DMS53 treated with DMSO at 0.1 percent for 48 hours (cell line): ENCODE data around the gene EZH1.

Experiments
- DNase-seq: peaks from one replicate; lab custom pipeline; 2025; ENCODE audit not compliant: unreplicated experiment; lab: John Stamatoyannopoulos, UW

Gene EZH1

DNA sequence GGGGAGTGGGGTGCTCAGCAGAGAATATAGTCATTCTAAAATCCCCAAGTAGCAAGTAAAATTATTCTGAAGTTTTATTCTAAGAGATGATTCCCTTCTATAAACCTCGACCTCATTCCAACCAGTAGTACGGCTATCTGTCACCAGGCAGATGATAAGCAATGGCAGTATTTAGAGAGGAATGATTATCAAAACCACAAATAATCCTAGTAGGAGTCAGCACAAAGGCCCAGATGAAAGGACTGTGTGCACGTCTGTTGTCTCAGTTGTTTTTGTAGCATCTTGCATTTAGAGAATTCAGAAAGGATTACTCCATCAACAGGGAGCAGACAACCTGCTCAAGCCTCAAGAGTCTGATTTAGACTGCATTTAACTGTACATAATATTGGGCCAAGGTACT, 21.2 kb downstream of the EZH1 start:
- no peak for DNase-seq

DNA sequence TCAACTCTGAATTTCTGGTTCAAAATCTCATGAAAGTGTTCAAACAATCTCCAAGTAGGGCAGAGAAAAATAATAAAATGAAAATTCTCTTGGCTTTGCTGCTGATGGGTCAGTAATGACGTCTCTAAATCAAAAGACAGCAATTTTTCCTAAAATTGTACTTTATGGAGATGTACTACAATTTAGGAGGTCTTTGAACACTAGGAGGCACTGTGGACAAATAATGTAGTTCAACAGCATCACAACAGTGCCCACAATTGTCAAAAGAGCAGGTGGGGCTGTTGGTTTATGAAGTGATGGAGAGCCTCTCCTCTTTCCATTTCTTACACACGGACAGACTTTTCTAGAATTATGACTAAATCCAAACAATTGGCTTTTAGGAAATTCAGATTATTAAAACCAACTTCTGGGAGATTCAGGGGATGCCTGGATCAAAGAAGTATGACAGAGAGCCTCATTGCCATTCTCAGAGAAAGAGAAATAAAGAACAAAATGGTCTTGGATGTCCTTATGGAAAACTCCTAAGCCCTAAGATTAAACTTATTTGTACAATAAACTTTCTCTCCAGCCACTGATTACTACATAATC, 23.8 kb downstream of the EZH1 start:
- DNase-seq: peak; percentile 74

DNA sequence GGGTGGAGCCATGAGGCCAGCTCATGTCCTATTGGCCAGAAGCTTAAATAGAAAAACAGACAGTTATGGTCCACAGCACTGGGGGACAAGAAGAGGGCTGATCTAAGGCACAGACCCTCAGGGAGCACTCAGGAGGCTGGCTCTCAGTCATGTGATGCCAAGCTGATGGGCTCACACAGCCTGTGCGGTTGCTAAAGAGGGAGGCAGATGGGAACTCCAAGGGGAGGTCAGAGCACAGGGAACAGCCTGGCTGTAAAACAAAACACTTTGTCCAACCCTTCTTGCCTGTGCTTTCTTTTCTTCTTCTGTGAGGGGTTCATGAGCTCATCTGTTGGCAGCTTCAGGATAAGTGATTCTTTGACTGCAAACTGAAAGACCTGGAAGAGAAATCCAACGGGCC, 35.3 kb downstream of the EZH1 start:
- no peak for DNase-seq

DNA sequence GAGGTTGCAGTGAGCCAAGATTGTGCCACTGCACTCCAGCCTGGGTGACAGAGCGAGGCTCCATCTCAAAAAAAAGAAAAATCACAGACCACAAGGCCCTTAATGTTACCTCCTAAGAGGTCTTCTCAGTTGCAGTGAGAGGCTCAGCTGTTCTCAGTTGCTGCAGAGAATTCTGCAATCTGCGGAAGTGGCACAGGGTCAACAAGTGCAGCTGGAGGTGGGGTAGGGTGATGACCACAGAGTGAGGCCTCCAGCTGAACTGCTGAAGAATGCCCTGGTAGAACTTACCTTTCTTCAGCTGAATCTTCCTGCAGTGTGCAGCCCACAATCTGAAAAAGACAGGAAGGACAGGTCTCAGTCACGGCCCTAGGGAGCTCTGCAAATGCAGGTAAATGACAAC, 36.3 kb downstream of the EZH1 start:
- DNase-seq: no peak

DNA sequence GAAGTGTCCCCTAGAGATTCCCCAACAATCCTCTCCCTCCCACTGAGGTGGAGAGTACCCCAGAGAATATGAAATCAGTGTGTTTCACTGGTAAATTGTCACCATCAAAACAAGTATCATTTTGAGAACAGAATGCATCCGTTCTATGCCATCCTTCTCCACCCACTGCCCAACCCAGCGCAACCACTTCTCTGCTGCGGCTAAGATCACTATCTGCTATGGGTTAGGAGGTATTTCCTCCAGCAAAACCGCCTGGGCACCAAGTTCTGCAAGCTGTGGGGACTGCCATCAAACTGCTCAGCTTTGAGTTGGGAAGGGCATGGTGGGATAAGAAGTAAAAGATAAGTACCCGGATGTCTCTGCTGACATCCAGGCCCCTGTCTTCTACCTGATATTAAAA, 38.1 kb downstream of the EZH1 start:
- no peak for DNase-seq

DNA sequence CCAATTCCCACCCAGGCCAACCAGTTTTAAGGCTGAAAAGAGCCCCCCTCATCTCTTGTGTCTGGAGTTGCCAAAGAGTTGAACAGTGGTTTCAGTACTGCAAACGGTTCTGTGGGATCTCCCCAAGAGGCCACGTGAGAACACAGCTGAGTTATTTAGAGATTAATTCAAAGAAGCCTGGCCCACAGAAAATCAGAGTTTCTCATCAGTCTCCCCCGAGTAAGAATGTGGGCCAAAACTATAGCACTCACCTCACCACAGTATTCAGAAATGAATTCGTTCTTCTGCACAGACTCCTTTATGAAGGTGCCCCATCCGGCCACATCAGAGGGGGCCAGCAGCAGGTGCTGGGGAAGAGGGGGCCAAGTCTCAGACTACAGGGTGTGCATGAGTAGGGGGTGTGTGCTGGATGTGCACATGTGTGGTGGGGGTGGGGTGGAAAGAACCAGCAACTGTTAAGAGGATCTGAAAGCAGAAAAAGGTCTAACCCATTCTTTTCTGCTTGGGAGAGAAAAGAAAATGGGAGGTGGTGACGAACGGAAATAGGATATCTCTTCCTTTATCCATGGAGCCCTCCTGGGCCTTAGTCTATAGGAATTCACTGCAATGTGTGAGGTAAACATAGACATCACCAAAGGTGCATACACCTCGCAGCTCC, 39.9 kb downstream of the EZH1 start:
- DNase-seq: no peak

DNA sequence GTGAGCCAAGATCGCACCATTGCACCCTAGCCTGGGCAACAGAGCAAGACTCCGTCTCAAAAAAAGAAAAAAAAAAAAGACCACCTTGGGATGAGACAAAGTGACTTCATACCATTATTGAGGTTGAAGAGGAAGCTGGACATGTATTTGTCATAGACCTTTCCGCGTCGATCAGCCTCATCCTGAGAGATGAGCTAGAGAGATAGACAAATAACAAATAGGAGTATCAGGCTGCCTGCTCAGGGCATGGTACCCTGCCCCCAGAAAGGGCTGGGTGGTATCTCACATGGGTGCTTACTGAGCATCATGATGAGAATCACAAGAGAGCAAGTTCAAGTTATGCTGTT, 40.4 kb downstream of the EZH1 start:
- DNase-seq: no peak

DNA sequence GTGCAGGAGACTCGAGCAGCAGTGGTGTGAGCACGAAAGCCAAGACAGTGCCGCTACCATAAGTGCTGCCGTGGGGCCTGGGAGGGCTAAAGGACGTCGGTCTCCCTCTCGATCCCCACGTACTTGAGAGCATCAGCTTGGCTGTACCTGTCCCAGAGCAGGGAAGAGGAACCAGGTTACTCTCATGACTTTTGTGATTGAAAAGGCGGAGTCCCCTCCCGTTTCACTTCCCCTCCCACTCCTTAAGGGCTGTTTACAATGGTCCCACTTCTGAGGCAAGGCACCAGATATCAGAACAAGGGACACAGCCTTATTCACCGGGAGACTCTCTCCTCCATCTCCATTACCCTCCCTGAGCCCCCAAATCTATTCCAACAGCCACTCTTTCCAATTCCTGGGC, 42.4 kb downstream of the EZH1 start:
- no peak for DNase-seq

DNA sequence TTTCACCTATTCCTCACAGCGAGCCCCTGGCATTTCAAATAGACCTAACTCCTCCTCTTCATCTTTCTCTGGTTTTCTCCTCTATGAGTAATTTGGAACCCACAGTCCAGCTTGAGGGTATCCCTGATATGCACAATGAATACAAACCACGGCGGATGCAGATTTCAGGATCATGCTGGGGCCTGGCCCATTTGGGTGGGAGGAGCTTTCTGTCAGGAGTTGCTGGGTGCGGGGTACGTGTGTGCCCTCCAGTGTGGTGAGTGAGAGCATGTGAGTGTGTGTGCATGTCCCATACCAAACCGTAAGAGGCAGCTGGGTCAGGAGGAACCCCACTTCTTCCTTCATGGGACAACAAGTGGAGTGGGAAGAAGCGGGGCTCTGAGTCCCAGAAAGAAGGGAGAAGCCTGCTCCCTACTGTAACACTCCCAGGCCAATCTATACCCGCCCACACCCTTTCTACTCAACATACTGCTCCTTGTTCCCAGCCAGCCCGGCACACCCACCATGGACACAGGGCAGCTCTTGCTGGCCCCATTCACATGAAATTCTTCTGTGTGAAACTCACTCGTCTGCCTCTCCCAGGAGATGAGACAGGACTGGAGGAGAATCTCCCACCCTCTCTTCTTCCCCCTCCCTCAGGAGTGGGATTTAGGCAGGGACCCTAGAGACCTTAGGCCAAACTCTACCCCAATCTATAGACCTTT, 44.1 kb downstream of the EZH1 start:
- no peak for DNase-seq

DNA sequence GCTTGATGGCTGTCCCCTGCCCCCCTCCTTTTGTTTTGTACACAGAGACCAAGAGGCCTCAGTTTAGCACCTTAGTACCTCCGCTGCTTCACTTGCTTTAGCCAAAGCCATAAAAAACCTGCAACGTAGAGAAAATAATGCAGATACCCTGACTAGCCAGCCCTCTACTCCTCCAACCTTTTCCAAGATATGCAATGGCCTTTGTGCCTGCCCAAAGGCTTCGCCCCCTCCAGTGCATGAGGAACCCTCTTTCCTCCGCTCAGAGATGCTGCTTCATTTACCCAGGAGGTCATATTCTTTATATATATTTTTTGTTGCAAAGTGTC, 45.5 kb downstream of the EZH1 start:
- no peak for DNase-seq

DNA sequence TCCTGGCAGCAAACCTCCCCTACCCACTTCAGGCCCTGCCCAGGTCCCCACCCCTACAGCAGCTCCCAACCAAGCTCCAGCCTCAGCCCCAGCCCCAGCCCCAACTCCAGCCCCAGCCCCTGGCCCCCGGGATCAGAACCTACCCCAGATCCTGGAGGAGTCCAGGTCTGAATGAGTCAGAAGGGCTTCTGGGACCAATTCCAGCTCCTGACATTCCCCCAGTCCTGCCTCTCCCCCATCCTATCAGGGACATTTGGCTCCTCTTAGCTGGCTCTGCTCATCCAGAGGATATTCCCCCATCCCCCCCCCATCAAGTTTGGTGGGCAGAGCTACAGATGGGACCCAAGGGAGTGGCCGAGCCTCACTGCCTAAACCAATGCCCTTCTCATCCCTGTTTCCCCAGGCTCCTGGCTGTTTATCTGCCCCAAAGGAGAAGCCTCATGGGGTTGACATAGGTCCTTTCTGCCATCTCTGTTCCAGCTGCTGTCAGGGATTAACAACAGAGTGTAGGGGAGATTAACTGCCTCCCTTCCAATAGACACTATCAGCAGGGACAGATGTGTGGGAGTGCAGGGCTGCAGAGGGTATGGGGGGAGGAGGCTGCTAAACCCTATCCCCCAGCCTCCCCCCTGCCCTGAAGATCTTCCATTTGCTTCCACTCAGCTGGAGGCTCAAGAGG, 46.0 kb downstream of the EZH1 start:
- no peak for DNase-seq

DNA sequence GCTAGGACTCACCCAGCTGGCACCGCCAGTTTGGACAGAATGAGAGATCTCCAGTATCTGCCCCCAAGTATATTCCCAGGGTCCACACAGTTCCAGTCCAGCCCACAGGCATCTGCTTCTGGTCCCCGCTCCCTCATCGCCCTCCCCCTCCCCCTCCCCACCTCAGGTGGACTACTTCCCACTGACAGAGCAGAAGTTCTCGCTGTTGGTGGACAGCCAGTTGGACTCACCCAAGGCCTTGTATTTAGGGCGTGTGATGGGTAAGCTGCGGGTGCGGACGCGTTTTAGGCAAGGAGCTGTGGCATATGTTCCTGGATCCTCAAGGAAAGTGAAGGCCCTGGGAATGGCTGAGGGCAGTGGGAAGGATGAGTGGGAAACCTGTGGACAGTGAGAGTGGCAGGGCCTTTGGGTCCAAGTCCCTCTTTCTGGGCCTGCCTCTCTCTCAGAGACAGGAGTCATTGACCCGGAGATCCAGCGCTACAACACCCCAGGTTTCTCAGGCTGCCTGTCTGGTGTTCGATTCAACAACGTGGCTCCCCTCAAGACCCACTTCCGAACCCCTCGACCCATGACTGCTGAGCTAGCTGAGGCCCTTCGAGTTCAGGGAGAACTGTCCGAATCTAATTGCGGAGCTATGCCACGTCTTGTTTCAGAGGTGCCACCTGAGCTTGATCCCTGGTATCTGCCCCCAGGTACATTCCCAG, 47.6 kb downstream of the EZH1 start:
- no peak for DNase-seq

DNA sequence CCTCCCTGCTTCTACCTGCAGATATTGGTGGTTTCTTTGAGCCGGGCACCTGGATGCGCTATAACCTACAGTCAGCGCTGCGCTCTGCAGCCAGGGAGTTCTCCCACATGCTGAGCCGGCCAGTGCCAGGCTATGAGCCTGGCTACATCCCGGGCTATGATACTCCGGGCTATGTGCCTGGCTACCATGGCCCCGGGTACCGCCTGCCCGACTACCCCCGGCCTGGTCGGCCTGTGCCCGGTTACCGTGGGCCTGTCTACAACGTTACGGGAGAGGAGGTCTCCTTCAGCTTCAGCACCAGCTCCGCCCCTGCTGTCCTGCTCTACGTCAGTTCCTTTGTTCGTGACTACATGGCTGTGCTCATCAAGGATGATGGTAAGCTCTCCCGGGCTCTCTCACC, 49.3 kb downstream of the EZH1 start:
- no peak for DNase-seq

DNA sequence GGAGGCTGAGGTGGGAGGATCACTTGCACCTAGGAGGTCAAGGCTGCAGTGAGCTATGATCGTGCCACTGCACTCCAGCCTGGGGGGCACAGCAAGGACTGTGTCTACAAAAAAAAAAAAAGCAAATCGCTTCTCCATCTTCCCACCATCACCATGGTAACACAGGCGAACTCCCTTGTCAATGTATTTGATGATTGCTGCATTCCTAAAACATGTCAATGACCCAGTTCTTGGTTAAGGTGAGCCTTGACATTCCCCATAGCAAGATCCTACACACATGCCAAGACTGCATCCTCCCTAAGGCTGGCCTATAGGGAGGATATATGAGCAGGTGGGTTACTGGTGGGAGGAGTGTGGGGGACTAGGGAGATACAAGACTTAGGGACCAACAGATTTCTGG, 50.3 kb downstream of the EZH1 start:
- DNase-seq: no peak

DNA sequence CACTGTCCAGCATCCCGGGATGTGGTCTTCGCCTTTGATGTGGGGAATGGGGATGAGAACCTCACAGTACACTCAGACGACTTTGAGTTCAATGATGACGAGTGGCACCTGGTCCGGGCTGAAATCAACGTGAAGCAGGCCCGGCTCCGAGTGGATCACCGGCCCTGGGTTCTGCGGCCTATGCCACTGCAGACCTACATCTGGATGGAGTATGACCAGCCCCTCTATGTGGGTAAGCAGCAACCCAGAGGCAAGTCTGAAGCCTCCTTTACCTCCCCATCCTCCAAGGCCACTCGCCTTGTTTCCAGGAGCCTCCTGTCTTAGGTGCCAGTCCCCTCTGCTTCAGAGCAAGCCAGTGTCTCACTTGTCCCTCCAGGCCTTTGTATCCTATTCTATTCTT, 52.4 kb downstream of the EZH1 start:
- DNase-seq: no peak

DNA sequence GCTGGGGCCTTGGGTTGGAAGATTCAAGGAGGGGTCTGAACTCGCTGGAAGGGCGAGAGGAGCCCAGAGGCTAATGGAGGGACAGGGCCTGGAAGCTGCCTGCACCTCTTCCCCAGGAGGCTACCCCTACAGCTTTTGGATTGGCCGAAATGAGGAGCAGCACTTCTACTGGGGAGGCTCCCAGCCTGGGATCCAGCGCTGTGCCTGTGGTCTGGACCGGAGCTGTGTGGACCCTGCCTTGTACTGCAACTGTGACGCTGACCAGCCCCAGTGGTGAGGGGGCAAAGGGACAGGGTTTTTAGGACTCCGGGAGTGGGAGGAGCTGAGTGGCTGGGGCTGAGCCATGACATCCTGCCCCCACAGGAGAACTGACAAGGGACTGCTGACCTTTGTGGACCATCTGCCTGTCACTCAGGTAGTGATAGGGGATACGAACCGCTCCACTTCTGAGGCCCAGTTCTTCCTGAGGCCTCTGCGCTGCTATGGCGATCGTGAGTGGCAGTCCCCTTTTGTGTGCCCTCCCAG, 53.8 kb downstream of the EZH1 start:
- DNase-seq: no peak

DNA sequence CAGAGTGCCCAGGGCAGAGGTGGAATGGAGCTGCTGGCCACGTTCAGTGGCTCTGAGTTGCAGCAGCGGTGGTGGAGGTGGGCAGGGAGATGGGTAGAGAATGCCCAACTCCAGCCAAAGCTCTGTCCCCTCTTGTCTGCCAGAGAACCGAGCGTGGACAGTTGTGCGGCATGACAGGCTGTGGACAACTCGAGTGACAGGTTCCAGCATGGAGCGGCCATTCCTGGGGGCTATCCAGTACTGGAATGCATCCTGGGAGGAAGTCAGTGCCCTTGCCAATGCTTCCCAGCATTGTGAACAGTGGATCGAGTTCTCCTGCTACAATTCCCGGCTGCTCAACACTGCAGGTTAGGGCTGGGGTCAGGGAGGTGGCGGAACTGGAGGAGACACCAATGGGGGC, 54.2 kb downstream of the EZH1 start:
- no peak for DNase-seq

DNA sequence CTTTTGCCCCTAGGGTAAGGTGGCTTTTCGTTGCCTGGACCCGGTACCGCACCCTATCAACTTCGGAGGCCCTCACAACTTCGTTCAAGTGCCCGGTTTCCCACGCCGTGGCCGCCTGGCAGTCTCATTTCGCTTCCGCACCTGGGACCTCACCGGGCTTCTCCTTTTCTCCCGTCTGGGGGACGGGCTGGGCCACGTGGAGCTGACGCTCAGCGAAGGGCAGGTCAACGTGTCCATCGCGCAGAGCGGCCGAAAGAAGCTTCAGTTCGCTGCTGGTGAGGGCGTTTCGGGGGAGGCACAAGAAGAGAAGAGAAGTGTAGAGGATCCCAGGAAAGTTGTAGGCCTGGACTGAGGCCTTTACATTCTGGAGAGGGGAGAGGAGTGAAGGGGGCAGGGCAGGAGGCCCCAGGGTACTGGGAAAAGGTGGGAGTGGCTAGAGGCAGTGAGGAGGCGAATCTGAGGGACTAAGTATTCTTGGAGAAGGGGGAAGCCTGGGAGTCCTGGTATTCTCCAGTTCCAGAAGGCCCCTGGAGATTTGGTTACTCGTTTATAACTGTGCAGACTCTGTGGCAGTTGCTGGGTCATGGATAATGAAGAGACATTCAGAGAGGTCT, 57.0 kb downstream of the EZH1 start:
- no peak for DNase-seq

DNA sequence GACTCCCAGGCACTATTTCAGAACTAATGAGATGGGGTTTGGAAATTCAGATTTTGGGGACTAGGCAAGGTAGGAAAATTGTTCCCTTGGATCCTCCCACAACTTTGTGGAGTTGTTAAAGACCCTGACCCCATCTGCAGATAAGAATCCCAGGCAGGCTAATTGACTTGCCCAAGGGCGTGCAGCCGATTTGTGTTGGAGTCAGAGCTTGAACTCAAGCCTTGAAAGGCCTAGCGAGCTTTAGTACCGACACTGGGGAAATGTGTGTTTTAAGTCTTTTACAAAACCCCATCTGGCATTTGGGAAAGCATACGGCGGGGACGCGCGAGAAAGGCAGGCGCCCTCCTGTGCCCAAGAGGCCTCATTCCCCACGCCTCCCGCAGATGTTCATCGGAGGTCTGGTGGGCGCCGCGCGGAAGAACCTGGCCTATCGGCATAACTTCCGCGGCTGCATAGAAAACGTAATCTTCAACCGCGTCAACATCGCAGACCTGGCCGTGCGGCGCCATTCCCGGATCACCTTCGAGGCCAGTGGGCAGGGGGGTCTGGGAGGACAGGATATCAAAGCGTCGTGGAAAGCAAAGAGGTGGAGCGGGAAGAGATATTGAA, 58.2 kb downstream of the EZH1 start:
- DNase-seq: no peak

DNA sequence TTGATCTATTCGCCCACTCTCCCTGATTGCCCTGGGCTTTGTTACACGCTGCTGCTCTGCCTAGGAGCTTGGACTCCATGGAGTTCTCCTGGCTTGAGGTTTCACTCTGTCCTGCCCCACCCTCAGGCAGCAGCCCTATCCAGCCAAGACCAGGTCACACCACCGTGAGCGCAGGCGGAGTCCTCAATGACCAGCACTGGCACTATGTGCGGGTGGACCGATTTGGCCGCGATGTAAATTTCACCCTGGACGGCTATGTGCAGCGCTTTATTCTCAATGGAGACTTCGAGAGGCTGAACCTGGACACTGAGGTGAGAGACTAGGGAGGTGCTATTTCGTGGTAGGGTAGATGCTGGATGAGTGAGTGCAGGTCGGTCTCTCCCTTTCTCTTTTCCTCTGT, 59.0 kb downstream of the EZH1 start:
- DNase-seq: no peak
